Ectodermal cell (in vitro differentiated cells): ENCODE results near the gene TBC1D22A.

Experiments used
- H3K27ac ChIP-seq: 2 replicates; pipeline ENCODE4 v1.7.0; 2013; ENCODE audit warnings: mild to moderate bottlenecking, low read depth, low read length; ENCODE audit not compliant: insufficient read depth, poor library complexity, severe bottlenecking
- H3K27me3 ChIP-seq: 2 replicates; pipeline ENCODE4 v1.7.0; 2013; ENCODE audit warnings: mild to moderate bottlenecking, low read length; ENCODE audit not compliant: insufficient read depth, control insufficient read depth, poor library complexity, severe bottlenecking
- H3K36me3 ChIP-seq: one replicate; pipeline ENCODE4 v1.7.0; 2013; ENCODE audit warnings: low read length; ENCODE audit not compliant: control insufficient read depth, insufficient read depth
- H3K4me1 ChIP-seq: one replicate; pipeline ENCODE4 v1.7.0; 2013; ENCODE audit warnings: low read length; ENCODE audit not compliant: control insufficient read depth, insufficient read depth
- H3K4me3 ChIP-seq: 2 replicates; pipeline ENCODE4 v1.7.0; 2013; ENCODE audit warnings: low read depth, low read length, control low read depth; ENCODE audit not compliant: insufficient read depth
- H3K9me3 ChIP-seq: 2 replicates; pipeline ENCODE4 v1.7.0; 2013; ENCODE audit warnings: mild to moderate bottlenecking, low read length, moderate library complexity; ENCODE audit not compliant: control insufficient read depth
- WGBS, 2 experiments: methylation state at CpG; one replicate each; pipeline ENCODE4 v1.1.7; 2013; ENCODE audit warnings: missing lambda C conversion rate in 2 of 2; 5-methylcytosine and 5-hydroxymethylcytosine counted together

TBC1D22A gene

GRCh38 chr22:46800102-46800857, 37.8 kb downstream of the TBC1D22A start:
- Histone ChIP-seq H3K4me3 (no peak overlapping the region), H3K4me1 (no peaks in the 10 kb centered on the region), H3K36me3 (no peaks in the 10 kb centered on the region), H3K9me3 (no peaks in the 10 kb centered on the region), H3K27me3 (no peaks in the 10 kb centered on the region), H3K27ac (no peak overlapping the region)
- 96% methylated on average over 19 of the region's 19 CpGs for WGBS, 2 experiments

GRCh38 chr22:46801331-46801811, 38.9 kb downstream of the TBC1D22A start:
- 94 to 96% methylated on average over 15 of the region's 15 CpGs for WGBS, 2 experiments

GRCh38 chr22:46801826-46802607, 39.6 kb downstream of the TBC1D22A start:
- H3K9me3 ChIP-seq: no peaks in the 10 kb centered on the region
- H3K27ac ChIP-seq: no peak overlapping the region
- H3K4me1 ChIP-seq: no peaks in the 10 kb centered on the region
- 96% methylated on average over 20 of the region's 20 CpGs for WGBS, 2 experiments
- H3K27me3 ChIP-seq: no peaks in the 10 kb centered on the region
- H3K4me3 ChIP-seq: no peak overlapping the region
- H3K36me3 ChIP-seq: no peaks in the 10 kb centered on the region

More at GRCh38 chr22:46801331-46801811, 38.9 kb downstream of the TBC1D22A start:
- H3K36me3 ChIP-seq: no peaks in the 10 kb centered on the region
- no peaks in the 10 kb centered on the region for H3K9me3 ChIP-seq
- no peaks in the 10 kb centered on the region for H3K4me1 ChIP-seq
- H3K4me3 ChIP-seq: no peak overlapping the region
- no peaks in the 10 kb centered on the region for H3K27me3 ChIP-seq
- no peak overlapping the region for H3K27ac ChIP-seq

- H3K36me3 ChIP-seq: no peaks in the 10 kb centered on the region
- H3K27me3 ChIP-seq: no peaks in the 10 kb centered on the region
- H3K4me3 ChIP-seq: no peak overlapping the region
- H3K27ac ChIP-seq: no peak overlapping the region
- WGBS, 2 experiments: 90 to 93% methylated on average over 13 of the region's 13 CpGs
- no peaks in the 10 kb centered on the region for H3K4me1 ChIP-seq
- H3K9me3 ChIP-seq: no peaks in the 10 kb centered on the region
Observed at GRCh38 chr22:46802608-46803027, 40.2 kb downstream of the TBC1D22A start.

- Histone ChIP-seq H3K9me3 (no peaks in the 10 kb centered on the region), H3K27ac (no peak overlapping the region), H3K4me1 (no peaks in the 10 kb centered on the region), H3K36me3 (no peaks in the 10 kb centered on the region), H3K27me3 (no peaks in the 10 kb centered on the region), H3K4me3 (no peak overlapping the region)
- WGBS, 2 experiments: 30 to 32% methylated on average over 28 of the region's 28 CpGs
Observed at GRCh38 chr22:46803031-46803880, 40.8 kb downstream of the TBC1D22A start.

GRCh38 chr22:46803936-46804335, 41.5 kb downstream of the TBC1D22A start:
- Histone ChIP-seq H3K27me3 (no peaks in the 10 kb centered on the region), H3K27ac (no peak overlapping the region), H3K9me3 (no peaks in the 10 kb centered on the region), H3K4me3 (no peak overlapping the region), H3K36me3 (no peaks in the 10 kb centered on the region), H3K4me1 (no peaks in the 10 kb centered on the region)
- WGBS, 2 experiments: 85 to 88% methylated on average over 9 to 10 of the region's 10 CpGs

- Histone ChIP-seq H3K27ac (no peak overlapping the region), H3K9me3 (no peaks in the 10 kb centered on the region), H3K27me3 (no peaks in the 10 kb centered on the region), H3K36me3 (no peaks in the 10 kb centered on the region), H3K4me1 (peaks cover 2% of the 10 kb centered on the region), H3K4me3 (no peak overlapping the region)
- WGBS, 2 experiments: 90 to 94% methylated on average over 7 of the region's 7 CpGs
Observed at GRCh38 chr22:46806794-46807193, 44.3 kb downstream of the TBC1D22A start.

- Histone ChIP-seq H3K4me1 (peaks cover 9% of the 10 kb centered on the region), H3K27ac (no peak overlapping the region), H3K9me3 (no peaks in the 10 kb centered on the region), H3K27me3 (no peaks in the 10 kb centered on the region), H3K4me3 (no peak overlapping the region), H3K36me3 (no peaks in the 10 kb centered on the region)
- 95 to 97% methylated on average over 6 of the region's 6 CpGs for WGBS, 2 experiments
Observed at GRCh38 chr22:46807458-46807857, 45.0 kb downstream of the TBC1D22A start.

GRCh38 chr22:46809153-46809885, 46.9 kb downstream of the TBC1D22A start:
- WGBS, 2 experiments: 94 to 97% methylated on average over 17 of the region's 17 CpGs
- no peaks in the 10 kb centered on the region for H3K9me3 ChIP-seq

More at GRCh38 chr22:46809153-46809885, 46.9 kb downstream of the TBC1D22A start:
- Histone ChIP-seq H3K27me3 (no peaks in the 10 kb centered on the region), H3K27ac (no peak overlapping the region), H3K4me3 (no peak overlapping the region), H3K4me1 (peaks cover 15% of the 10 kb centered on the region), H3K36me3 (no peaks in the 10 kb centered on the region)
